ENCODE results near the gene JAK1.

Gene JAK1

DNA sequence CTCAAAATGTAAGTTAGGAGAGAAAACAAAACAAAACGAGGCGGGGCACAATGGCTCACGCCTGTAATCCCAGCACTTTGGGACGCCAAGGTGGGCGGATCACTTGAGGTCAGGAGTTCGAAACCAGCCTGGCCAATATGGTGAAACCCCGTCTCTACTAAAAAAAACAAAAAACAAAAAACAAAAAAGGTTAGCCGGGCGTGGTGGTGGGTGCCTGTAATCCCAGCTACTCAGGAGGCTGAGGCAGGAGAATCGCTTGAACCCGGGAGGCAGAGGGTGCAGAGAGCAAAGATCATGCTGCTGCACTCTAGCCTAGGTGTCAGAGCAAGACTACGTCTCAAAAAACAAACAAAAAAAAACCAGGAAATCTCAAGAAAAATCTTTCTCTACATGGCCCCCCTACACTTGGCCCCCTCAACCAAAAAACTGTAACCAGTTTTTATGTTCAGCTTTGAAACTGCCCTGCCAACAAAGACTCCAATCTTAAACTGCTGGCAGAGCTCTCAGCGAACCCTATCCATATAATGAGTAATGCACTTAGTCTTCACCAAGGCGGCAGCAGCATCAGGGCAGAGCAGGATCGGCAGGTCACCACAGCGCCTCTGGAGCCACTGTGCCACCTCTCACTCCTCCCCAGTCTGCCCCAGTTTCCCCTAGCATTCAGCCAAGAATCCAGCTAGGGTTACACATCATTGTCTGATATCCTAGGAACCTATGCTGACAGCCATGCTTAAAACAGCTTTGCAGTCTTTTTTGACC, 71.7 kb downstream of the JAK1 start:
- in situ Hi-C loops (cut with HindIII; ENCODE audit: low sequenced_read_pairs) = no loop called here

DNA sequence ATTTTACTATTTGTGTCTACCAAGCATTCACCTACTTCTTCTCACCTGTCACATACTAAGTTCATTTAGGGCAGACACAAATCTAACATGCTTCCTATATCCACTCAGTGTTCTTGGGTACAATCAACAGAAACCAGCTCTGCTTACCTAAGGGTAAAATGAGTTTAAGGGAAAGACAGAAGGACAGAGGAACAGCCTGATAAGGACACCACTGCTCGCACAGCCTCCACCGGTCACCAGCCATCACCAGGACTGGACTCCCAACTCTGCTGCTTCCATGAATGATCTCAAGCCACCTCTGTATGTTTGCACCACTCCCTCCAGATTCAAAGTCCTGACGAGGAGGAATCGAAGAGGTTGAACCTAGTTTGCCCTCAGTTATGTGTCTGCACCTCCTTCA, 72.4 kb downstream of the JAK1 start:
- in situ Hi-C loops (cut with HindIII; ENCODE audit: low sequenced_read_pairs) = no loop called here

DNA sequence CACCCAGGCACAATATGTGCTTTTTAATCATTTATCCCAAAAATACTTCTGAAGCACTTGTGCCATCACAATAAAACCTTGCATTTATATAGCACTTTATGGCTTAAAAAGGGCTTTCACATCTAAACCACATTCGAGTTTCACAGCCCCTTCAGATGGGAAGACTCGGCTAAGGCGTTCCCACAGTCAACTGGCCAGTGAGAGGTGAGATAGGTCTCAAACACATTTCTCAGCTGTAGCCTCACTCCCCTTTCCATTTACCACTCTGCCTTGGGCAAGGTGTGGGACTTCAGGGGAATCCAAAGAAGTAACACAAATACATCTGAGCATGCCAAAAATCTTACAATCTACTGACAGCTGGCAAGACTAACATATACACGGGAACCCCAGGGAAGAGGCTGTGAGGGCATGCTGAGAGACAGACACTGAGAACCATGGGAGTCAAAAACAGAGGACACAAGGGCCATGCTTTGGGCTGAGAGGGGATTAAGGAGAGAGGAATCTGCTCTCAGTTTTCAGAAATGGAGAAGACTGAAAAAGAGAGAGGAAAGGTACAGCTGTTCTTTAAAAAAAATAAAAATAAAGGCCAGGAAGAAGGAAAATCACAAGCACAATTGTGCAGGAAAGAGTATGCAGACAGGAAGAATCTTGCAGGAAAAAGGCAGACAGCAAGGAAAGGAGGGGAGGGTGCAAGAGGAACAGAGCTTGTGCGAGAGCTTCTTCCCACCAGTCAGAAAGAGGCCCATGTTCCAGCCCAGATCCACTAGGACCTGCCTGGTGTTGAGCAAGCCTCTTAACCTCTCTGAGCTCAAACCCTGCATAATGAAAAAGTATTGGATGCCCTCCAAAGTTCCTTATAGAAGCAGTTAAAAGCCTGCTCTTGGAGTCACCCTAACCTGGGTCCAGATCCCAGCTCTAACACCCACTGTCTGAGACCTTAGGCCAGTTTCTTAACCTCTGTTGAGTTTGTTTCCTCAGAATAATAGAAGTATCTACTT, 73.5 kb downstream of the JAK1 start:
- in situ Hi-C loops (cut with HindIII; ENCODE audit: low sequenced_read_pairs) = no loop called here

DNA sequence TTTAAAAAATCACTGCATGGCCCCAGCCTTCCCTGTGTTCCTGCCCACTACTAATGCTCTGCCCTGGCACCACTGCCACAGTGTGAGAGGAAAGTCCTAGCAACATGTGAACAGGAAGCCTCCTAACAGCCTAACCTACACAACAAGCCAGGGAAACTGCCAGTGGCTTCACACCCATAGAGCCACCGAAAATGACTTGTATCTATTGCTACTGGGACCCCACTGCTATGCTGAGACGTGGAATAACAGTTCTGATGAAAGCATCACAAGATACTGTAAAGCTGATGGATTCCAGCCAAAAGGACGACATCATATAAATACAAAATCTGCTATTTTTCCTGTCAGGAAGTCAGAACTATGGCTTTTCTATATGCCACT, 74.9 kb downstream of the JAK1 start:
- in situ Hi-C loops (cut with HindIII; ENCODE audit: low sequenced_read_pairs) = no loop called here

DNA sequence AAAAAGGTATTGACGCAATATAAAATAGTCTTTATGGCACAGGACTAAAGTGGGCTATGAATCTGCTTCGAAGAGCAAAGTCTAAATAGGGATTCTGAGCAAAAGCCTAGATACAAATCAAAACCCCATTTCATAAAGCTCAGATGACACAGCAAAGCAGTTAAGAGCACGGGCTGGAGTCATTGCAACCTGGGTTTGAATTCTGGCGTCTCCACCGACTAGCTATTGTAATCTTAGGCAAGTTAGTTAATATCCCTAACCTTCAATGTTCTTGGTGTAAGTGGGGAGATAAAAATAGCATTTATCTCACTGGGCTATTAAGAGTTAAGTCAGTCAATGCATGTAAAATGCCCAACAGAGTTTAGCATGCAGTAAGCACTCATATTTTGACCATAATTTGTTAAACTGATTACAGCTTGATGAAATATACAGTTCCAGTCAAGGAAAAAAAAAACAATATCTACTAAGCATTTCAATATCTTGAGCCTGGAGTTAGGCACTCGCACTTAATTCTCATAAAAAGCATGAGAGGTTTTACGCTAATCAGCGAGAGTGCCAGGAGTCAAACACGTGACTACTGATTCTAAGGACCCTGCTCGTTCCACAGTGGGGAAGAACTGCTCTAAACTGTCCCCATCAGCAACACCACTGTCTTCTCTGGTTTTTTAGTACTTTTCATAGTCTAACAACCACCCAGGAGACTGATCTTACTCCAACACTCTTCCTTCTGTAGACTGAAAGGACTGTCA, 75.5 kb downstream of the JAK1 start:
- in situ Hi-C loops (cut with HindIII; ENCODE audit: low sequenced_read_pairs) = no loop called here

DNA sequence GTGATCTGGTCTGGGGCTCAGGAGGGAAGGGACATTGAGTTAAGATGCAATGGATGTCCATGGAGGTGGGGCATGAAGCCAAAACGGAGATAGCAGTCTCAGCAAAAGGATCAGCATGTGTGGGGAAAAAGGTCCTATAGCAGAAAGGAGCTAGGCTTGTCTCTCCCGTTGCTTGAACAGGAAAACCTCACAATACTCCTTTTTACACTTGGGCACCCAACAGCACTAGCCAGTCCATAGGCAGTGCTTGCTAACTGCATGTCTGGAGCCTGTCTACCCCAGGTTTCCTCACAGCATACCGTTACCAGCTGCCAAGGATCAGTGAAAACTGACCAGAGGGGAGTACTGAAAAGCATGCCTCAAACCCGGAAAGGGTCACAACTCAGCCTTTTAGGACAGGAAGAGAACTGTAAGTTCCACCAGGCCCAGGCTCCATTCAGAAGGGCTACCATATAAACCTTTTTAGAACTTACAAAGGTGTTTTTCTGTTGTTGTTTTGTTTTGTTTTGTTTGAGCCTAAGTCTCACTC, 78.6 kb downstream of the JAK1 start:
- in situ Hi-C loops (cut with HindIII; ENCODE audit: low sequenced_read_pairs) = no loop called here

DNA sequence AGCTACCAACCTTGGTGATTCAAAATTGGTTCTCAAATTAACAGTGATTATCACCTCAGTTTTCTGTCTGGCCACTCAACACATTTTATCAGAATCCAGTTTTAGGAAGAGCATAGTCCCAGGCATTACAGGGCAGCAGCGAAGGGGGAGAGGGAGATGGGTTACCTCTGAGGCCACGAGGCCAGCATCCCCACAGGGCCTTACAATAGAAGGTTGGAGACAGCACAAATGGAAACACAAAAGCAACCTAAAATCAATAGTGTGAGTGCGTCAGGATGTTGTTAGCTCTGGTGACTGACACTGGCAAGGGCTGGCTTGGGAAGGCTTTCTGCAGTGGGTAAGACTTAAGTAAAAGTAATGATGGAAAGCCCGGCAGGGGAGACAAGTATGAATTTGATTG, 79.5 kb downstream of the JAK1 start:
- in situ Hi-C loops (cut with HindIII; ENCODE audit: low sequenced_read_pairs) = no loop called here

DNA sequence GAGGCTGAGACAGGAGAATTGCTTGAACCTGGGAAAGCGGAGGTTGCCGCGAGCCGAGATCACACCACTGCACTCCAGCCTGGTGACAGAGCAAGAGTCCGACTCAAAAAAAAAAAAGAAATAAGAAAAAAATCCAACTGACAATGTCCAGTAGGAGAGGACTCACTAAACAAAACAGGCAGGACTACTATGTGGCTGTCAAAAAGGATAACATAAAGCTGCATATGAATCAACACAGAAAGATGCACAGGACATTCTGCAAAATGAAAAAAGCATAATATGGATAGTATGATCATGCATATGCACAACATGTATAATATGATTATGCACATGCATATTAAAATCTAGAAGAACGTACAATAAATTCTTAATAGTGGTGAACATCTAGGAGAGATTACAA, 80.7 kb downstream of the JAK1 start:
- in situ Hi-C loops (cut with HindIII; ENCODE audit: low sequenced_read_pairs) = no loop called here

DNA sequence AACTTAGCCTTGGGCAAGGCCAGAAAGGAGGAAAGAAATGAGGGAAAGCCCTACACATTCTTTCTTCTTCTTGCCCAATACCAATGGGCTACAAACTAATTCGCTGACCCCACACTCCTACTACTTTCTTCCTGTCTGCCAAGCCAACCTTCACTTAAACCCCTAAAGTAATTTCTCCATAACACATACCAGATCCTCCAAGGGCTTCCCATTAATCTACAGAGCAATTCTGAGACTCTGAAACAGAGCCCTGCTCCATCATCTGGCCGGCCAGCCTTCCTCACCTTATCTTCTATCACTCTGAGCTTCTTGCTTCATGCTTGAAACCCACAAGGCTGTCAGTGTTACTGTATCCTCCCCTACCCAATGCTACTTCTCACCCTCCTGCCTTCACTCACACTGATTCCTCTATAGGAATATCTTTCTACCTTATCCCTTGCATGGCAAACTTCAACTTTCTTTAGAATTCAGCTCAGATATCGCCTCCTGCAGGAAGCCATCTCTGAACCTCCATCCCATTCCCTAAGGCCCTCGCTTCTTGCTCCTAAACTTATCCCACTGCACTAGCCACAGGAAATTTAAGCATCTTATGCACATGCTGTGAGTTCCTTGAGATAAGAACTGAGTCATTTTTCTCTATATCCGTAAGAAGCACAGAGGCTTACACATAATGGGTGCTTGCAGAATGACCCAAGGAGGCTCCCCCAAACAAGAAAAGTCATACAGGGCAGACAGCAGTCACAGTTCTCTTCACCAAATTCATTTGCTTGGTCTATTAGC, 81.9 kb downstream of the JAK1 start:
- in situ Hi-C loops (cut with HindIII; ENCODE audit: low sequenced_read_pairs) = no loop called here

DNA sequence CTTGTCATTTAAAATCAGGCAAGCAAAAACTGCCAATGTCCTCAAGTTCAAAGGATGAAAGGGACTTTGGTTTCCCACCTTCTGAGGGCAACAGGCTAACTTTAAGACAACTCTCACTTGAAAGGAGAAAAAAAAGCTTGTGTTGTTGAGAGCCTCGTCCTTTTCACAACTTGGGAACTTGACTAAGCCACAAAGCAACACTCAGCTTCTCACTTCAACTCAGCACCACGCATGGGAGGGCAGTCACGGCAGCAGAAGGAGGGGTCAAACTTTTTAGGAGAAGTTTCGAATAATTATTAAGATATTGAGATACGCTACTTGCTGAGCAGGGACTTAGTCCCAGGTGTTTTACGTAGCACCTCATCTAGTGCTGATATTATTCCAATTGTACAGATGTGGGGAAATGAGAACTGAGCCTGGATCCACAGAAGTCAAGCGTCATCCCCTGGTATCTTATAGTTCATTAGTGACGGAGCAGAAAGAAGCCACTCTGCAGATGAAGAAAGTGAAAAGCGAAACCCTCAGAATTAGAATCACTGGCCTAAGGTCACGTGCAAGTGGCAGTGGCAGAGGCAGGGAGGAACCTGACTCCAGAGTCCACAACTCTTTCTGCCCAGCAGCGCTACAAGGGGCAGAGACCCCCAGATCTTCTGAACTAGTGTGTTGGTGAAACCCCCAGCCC, 83.6 kb downstream of the JAK1 start:
- in situ Hi-C loops (cut with HindIII; ENCODE audit: low sequenced_read_pairs) = no loop called here

DNA sequence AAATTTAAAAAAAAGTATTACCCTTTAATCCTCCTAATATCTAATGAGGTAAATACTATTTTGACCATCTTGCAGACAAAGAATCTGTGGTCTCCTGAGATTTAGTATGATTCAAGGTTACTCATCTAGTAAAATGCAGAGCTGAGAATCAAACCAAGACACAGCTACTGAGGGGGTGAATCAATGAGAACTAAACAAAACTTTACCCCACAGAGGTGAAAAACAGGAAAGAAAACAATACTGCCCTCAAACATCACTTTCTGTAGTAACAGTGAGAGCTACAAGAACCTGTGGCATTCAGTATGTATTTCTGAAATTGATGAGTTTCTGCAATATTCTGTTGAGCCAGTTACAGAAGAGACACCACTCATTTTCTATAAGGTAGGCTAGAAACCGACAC, 85.1 kb downstream of the JAK1 start:
- in situ Hi-C loops (cut with HindIII; ENCODE audit: low sequenced_read_pairs) = no loop called here

DNA sequence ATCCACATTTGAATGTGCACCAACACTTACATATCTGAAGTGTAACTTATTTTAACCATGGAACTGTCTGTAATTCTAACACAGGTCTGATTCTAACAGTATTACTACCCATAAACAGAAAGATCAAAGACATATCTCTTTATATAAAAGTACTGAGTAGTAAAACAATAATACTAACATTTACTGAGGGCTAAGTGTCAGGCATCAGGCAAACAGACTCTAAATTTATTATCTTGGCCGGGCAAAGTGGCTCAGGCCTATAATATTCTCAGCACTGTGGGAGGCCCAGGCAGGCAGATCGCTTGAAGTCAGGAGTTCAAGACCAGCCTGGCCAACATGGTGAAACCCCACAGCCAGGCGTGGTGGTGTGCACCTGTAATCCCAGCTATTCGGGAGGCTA, 85.9 kb downstream of the JAK1 start:
- in situ Hi-C loops (cut with HindIII; ENCODE audit: low sequenced_read_pairs) = no loop called here

DNA sequence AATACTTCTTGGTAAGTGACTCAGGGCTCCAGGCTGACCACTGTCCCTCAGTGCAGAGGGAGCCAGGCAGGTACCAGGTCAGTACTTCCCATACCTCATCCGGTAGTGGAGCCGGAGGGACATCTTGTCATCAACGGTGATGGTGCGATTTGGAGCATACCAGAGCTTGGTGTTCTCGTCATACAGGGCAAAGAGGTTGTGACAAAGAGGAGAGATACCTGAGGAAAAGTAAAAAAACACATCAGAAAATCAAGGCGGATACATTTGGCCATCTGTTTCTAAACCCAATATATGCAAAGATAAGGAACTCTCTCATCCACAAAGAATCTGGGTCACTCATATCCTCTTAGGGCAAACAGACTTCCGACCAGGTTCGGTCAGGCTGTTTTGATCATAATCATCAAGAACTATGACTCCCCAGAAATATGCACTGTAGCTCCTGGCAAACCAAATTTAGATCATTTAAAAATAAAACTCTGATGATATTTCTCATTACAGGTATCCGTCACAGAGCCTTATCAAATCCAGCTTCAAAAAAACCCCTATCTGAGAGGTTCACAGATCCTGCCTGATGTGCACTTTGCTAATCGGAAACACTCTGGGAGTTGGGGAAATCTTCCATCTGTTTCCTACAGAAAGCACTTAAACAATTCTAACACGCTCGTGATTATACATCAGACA, 87.3 kb downstream of the JAK1 start:
- in situ Hi-C loops (cut with HindIII; ENCODE audit: low sequenced_read_pairs) = no loop called here

DNA sequence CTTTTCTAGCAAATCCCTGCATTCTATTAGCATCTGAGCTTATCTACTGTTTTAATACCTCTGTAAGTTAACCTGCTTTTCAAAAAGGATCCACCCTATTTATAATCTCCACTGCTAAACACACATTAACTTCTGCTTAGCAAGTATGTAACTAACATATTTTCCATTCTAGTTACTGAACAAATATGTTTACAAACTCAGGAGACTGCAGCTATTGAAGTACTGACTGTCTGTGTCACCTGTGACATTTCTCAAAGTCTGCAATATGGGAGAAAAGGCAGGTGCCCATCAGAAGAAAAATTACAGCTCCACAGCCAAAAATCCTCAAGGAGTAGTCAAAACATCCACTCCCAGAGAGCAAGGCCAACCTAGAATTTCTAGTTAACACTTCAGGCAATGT, 88.3 kb downstream of the JAK1 start:
- in situ Hi-C loops (cut with HindIII; ENCODE audit: low sequenced_read_pairs) = no loop called here

DNA sequence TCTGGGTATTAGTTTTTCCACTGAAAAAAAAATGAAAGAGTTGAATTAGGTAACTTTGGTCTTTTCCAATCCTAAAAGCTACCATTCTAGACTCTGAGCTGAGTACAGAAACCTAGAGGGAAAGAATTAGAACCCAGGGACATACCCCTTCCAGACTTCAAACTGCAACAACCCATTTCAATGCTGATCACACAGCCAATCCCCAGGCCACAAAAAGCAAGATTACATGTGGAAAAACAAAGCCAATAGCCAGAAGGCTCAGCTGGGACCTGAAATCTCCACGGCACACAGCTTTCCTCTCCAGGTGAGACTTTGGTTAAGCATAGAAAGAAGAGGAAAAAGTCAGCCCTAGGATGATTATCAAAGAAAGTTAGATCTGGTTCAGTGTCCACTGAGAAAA, 88.8 kb downstream of the JAK1 start:
- in situ Hi-C loops (cut with HindIII; ENCODE audit: low sequenced_read_pairs) = no loop called here

DNA sequence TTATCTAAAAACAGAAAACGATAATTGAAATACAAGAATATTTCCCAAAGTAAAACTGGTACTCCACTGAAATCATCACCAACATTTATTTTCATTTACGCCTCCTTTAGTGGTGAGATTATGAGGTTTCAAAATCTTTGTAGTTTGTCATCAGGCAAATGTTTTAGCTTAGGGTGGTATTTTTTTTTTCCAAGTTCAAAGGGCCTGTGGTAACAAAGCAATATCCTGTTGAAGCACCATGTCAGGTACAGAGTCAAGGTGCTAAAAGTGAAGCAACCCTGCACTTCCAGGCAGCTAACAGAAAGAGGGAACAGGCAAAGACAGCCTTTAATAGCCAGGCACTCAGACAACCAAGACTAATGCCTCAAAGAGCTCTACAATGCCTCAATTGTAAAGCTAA, 89.2 kb downstream of the JAK1 start:
- in situ Hi-C loops (cut with HindIII; ENCODE audit: low sequenced_read_pairs) = no loop called here

DNA sequence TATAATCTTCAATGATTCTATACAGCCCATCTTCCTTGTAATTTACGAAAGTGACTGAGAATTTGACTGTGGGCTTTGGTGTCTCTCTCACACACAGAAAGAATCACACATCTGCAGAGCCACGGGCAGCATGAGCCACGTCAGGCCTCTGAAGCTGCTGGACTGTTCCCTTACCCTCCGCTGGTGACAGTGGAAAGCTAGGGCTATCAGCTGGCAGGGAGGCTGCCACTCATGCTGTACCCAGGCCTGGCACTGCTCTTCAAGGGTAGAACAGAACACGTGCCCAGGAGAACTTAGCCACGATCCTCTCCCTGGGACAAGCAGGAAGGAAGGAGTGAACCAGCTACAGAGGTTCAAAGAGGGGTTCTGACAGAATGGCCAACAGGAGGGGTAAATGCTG, 90.7 kb downstream of the JAK1 start:
- in situ Hi-C loops (cut with HindIII; ENCODE audit: low sequenced_read_pairs) = no loop called here

DNA sequence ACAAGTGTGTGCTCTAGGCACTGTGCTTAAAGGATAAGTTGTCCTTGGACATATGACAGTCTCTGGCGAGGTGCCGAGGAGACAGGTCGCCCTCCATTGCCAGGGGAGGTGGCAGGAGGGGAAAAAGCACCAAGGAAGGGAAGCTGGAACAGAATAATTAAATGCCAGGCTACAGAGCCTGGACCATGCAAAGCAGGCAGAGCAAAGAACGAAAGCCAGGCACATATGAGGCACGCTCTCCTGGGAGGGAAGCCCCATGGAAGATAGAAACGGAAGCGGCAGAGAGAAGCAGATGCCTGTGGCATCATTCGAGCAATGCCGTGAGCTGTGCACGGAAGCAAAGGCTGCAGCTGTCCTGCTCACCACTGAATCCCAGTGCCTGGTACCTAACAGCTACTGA, 91.2 kb downstream of the JAK1 start:
- in situ Hi-C loops (cut with HindIII; ENCODE audit: low sequenced_read_pairs) = no loop called here

DNA sequence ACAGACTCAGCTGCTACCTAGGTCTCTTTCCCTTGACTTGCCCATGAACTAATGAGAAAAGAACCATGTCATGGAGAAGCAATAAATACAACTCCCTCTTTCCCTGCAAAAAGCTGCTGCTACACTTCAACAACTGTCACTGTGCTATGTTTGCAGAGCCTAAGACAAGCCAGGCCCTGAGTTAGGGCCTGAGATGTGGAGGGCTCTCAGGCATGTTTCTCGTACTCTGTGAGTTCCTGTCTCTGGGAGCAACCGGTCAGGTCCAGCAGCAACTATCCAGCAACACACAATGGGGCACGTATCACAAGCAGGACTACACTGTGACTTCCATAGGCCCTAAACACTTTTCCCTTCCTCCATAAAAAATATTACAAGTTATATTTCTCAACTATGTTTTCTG, 91.7 kb downstream of the JAK1 start:
- in situ Hi-C loops (cut with HindIII; ENCODE audit: low sequenced_read_pairs) = no loop called here

All from DLD1 (cell line).